Skeletal muscle satellite cell (primary cell): ENCODE measurements around the gene SLC46A2.

Source experiments
- H3K27me3 ChIP-seq: 2 replicates; pipeline ENCODE4 v1.7.0; 2013; ENCODE audit warnings: low read length; ENCODE audit not compliant: control insufficient read depth, insufficient read depth
- H3K36me3 ChIP-seq: 2 replicates; pipeline ENCODE4 v1.7.0; 2013; ENCODE audit warnings: mild to moderate bottlenecking, control low read depth, low read length; ENCODE audit not compliant: insufficient read depth
- H3K4me1 ChIP-seq: 2 replicates; pipeline ENCODE4 v1.7.0; 2013; ENCODE audit warnings: low read length; ENCODE audit not compliant: control insufficient read depth, insufficient read depth
- H3K4me2 ChIP-seq: 2 replicates; pipeline ENCODE4 v1.7.0; 2013; ENCODE audit warnings: mild to moderate bottlenecking, low read length
- H3K4me3 ChIP-seq: 2 replicates; pipeline ENCODE4 v1.7.0; 2013; ENCODE audit warnings: low read length
- H3K9ac ChIP-seq: 2 replicates; pipeline ENCODE4 v1.7.0; 2013; ENCODE audit warnings: mild to moderate bottlenecking, low read depth, low read length, moderate library complexity
- H3K9me3 ChIP-seq: replicated peaks from 2 replicates; pipeline ENCODE4 v1.7.0; 2013; ENCODE audit warnings: mild to moderate bottlenecking, control low read depth, low read length

The SLC46A2 gene

GRCh38 chr9:112911736-112912135, 21.1 kb upstream of the SLC46A2 start:
- Histone ChIP-seq H3K9ac (no peak overlapping the region), H3K4me3 (no peak overlapping the region), H3K4me1 (no peaks in the 10 kb centered on the region), H3K4me2 (no peak overlapping the region), H3K27me3 (peaks cover 52% of the 10 kb centered on the region), H3K9me3 (no peaks in the 10 kb centered on the region), H3K36me3 (no peaks in the 10 kb centered on the region)

GRCh38 chr9:112905084-112905483, 14.4 kb upstream of the SLC46A2 start:
- Histone ChIP-seq H3K4me2 (no peak overlapping the region), H3K27me3 (peaks cover 15% of the 10 kb centered on the region), H3K9ac (no peak overlapping the region)

GRCh38 chr9:112900901-112901300, 10.2 kb upstream of the SLC46A2 start:
- H3K36me3 ChIP-seq, result no peaks in the 10 kb centered on the region
- no peak overlapping the region for H3K4me3 ChIP-seq
- no peaks in the 10 kb centered on the region for H3K4me1 ChIP-seq
- H3K9ac ChIP-seq, result no peak overlapping the region
- no peaks in the 10 kb centered on the region for H3K9me3 ChIP-seq
- H3K4me2 ChIP-seq, result no peak overlapping the region
- peaks cover 18% of the 10 kb centered on the region for H3K27me3 ChIP-seq

More at GRCh38 chr9:112905084-112905483, 14.4 kb upstream of the SLC46A2 start:
- Histone ChIP-seq H3K9me3 (no peaks in the 10 kb centered on the region), H3K4me3 (no peak overlapping the region), H3K4me1 (no peaks in the 10 kb centered on the region), H3K36me3 (no peaks in the 10 kb centered on the region)

GRCh38 chr9:112900488-112900887, 9.8 kb upstream of the SLC46A2 start:
- Histone ChIP-seq H3K36me3 (no peaks in the 10 kb centered on the region), H3K9me3 (no peaks in the 10 kb centered on the region), H3K4me1 (no peaks in the 10 kb centered on the region), H3K4me2 (no peak overlapping the region), H3K9ac (no peak overlapping the region), H3K4me3 (no peak overlapping the region), H3K27me3 (peaks cover 18% of the 10 kb centered on the region)

- Histone ChIP-seq H3K4me2 (no peak overlapping the region), H3K9ac (no peak overlapping the region), H3K9me3 (no peaks in the 10 kb centered on the region), H3K27me3 (peaks cover 18% of the 10 kb centered on the region), H3K4me1 (peaks cover 2% of the 10 kb centered on the region), H3K36me3 (no peaks in the 10 kb centered on the region), H3K4me3 (no peak overlapping the region)
Observed at GRCh38 chr9:112898872-112899311, 8.2 kb upstream of the SLC46A2 start.

- H3K4me3 ChIP-seq, result no peak overlapping the region
- H3K9me3 ChIP-seq, result no peaks in the 10 kb centered on the region
- H3K9ac ChIP-seq, result no peak overlapping the region
- no peak overlapping the region for H3K4me2 ChIP-seq
- peaks cover 2% of the 10 kb centered on the region for H3K4me1 ChIP-seq
- H3K36me3 ChIP-seq, result no peaks in the 10 kb centered on the region
- H3K27me3 ChIP-seq, result peaks cover 31% of the 10 kb centered on the region
Observed at GRCh38 chr9:112896131-112896530, 5.5 kb upstream of the SLC46A2 start.

GRCh38 chr9:112894699-112895098, 4.0 kb upstream of the SLC46A2 start:
- Histone ChIP-seq H3K4me2 (no peak overlapping the region), H3K4me1 (peaks cover 10% of the 10 kb centered on the region), H3K4me3 (no peak overlapping the region), H3K9me3 (no peaks in the 10 kb centered on the region), H3K36me3 (no peaks in the 10 kb centered on the region), H3K27me3 (peaks cover 42% of the 10 kb centered on the region), H3K9ac (no peak overlapping the region)

- Histone ChIP-seq H3K4me3 (no peak overlapping the region), H3K9me3 (no peaks in the 10 kb centered on the region), H3K9ac (no peak overlapping the region), H3K27me3 (peaks cover 46% of the 10 kb centered on the region), H3K4me2 (no peak overlapping the region), H3K4me1 (peaks cover 10% of the 10 kb centered on the region), H3K36me3 (no peaks in the 10 kb centered on the region)
Observed at GRCh38 chr9:112894041-112894440, 3.4 kb upstream of the SLC46A2 start.

GRCh38 chr9:112892981-112893380, 2.3 kb upstream of the SLC46A2 start:
- Histone ChIP-seq H3K9me3 (no peaks in the 10 kb centered on the region), H3K4me1 (peaks cover 10% of the 10 kb centered on the region), H3K36me3 (no peaks in the 10 kb centered on the region), H3K9ac (no peak overlapping the region), H3K4me2 (no peak overlapping the region), H3K27me3 (peaks cover 43% of the 10 kb centered on the region), H3K4me3 (no peak overlapping the region)

- H3K9me3 ChIP-seq, result no peaks in the 10 kb centered on the region
- no peak overlapping the region for H3K4me3 ChIP-seq
- H3K27me3 ChIP-seq, result peaks cover 34% of the 10 kb centered on the region
- no peak overlapping the region for H3K4me2 ChIP-seq
- H3K4me1 ChIP-seq, result peaks cover 10% of the 10 kb centered on the region
- H3K9ac ChIP-seq, result no peak overlapping the region
- no peaks in the 10 kb centered on the region for H3K36me3 ChIP-seq
Observed at GRCh38 chr9:112891521-112891920, 845 bp upstream of the SLC46A2 start.

GRCh38 chr9:112887381-112887780, 3.3 kb downstream of the SLC46A2 start:
- H3K9me3 ChIP-seq, result no peaks in the 10 kb centered on the region

GRCh38 chr9:112886351-112886750, 4.3 kb downstream of the SLC46A2 start:
- H3K9me3 ChIP-seq, result no peaks in the 10 kb centered on the region
- H3K4me1 ChIP-seq, result peaks cover 21% of the 10 kb centered on the region
- H3K36me3 ChIP-seq, result no peaks in the 10 kb centered on the region
- H3K4me3 ChIP-seq, result no peak overlapping the region
- H3K9ac ChIP-seq, result no peak overlapping the region
- H3K4me2 ChIP-seq, result no peak overlapping the region
- H3K27me3 ChIP-seq, result peaks cover 21% of the 10 kb centered on the region

More at GRCh38 chr9:112887381-112887780, 3.3 kb downstream of the SLC46A2 start:
- Histone ChIP-seq H3K4me1 (peaks cover 15% of the 10 kb centered on the region), H3K27me3 (peaks cover 31% of the 10 kb centered on the region), H3K4me2 (no peak overlapping the region), H3K4me3 (no peak overlapping the region), H3K9ac (no peak overlapping the region), H3K36me3 (no peaks in the 10 kb centered on the region)
